GM19467 (cell line): ENCODE data around the gene ARHGDIG.

Experiments used
- ATAC-seq: cut with Tn5 transposase; IDR thresholded peaks from one replicate; pipeline ENCODE4 v1.9.1; 2021; ENCODE audit warnings: mild to moderate bottlenecking, moderate library complexity; ENCODE audit not compliant: unreplicated experiment

ARHGDIG gene

DNA sequence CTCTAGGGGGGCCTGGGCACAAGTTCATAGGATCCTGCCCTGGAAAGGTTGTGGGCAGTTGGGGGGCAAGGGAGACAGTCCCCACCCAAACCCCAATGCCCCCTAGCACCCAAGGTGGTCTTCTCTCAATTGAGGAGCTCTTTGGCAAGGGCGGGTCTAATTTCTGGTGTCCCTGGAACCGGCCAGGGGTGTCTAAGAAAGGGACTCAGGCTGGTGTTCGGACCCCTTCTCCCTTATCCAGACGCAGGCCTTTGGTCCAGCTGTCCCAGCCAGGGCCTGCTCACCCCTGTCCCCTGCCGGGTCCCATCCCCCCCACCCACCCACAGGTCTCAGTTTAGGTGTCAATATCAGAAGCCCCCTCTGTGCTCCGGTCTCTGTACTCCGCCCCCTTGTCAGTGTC lies 860 bp upstream of the ARHGDIG start:
- no peak for ATAC-seq

DNA sequence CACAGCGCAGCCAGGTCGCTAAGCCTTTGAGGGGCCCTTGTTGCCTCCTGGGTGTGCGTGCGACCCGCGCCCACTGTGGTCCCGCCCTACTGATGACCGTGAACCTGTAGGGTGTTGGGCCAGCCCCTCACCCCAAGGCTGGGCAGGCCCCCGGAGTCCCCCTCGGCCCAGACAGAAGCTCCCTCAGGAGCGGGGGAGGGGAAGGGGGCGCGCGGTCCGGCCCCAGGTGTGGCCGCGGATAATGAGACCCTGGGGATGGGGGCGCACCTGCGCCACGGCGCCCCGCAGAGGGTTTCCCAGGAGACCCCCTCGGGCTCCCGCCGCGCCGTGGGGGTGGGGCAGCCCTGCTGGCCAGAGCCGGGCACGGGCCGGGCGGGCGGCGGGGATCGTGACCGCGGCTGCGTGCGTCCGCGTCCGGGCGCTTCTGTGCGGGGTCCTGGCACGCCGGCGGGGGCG lies 358 bp upstream of the ARHGDIG start:
- ATAC-seq, result no peak

GRCh38 chr16:280991-281659 lies 734 bp downstream of the ARHGDIG start:
- no peak for ATAC-seq

DNA sequence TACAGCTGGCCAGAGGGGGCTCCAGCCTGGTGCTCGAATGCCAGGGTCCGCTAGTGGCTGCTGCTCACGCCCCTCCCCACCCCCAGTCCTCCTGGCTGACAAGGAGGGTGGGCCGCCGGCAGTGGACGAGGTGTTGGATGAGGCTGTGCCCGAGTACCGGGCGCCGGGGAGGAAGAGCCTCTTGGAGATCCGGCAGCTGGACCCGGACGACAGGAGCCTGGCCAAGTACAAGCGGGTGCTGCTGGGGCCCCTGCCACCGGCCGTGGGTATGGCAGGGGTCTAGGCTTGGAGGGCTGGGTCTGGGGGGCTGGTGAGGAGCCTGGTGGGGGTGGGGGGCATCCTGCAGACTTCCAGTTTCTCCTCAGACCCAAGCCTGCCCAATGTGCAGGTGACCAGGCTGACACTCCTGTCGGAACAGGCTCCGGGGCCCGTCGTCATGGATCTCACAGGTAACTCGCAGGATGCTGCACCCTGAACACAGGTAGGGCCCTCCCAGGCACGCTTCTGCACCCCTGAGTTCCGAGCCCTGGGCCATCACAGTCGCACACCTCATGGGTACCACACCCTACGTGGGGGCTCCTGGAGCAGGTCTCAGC lies 1.4 kb downstream of the ARHGDIG start:
- ATAC-seq, result no peak

DNA sequence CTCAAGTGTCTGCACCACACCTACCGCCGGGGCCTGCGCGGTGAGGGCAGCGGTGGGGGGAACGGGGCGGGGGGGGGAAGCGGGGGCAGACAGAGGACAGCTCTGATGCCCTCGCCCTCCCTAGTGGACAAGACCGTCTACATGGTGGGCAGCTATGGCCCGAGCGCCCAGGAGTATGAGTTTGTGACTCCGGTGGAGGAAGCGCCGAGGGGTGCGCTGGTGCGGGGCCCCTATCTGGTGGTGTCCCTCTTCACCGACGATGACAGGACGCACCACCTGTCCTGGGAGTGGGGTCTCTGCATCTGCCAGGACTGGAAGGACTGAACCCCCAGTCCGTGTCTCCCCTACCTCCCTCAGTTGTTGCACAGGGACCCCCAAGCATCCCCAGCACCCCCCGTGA lies 2.1 kb downstream of the ARHGDIG start:
- ATAC-seq, result no peak

- no peak for ATAC-seq
Observed at GRCh38 chr16:283033-283805, 2.8 kb downstream of the ARHGDIG start, which contains the start of gene PDIA2. Gene PDIA2 (plus strand): TSS chr16:283164. CDS start chr16:283170, 6 bp downstream.

DNA sequence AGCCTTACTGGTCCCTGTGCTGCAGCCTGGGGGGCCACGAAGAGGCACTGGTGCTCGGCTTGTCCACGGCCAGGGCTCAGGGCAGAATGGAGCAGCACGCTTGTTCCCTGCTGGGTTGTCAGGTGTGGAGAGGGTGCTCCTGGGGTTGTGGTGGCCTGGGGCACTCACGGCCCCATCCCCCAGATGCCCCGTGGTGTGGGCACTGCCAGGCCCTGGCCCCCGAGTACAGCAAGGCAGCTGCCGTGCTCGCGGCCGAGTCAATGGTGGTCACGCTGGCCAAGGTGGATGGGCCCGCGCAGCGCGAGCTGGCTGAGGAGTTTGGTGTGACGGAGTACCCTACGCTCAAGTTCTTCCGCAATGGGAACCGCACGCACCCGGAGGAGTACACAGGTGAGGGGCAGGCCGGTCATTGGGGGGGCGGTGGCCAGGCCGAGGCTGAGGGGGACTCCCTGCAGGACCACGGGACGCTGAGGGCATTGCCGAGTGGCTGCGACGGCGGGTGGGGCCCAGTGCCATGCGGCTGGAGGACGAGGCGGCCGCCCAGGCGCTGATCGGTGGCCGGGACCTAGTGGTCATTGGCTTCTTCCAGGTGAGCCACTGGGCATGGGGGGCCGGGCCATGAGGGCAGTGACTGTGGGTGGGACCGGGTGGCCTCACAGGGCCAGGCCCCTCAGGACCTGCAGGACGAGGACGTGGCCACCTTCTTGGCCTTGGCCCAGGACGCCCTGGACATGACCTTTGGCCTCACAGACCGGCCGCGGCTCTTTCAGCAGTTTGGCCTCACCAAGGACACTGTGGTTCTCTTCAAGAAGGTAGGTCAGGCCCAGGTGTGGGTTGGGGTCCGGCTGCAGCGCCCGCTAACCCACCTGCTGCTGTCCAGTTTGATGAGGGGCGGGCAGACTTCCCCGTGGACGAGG lies 4.1 kb downstream of the ARHGDIG start:
- no peak for ATAC-seq

- ATAC-seq, result no peak
Observed at GRCh38 chr16:285146-286055, 5.0 kb downstream of the ARHGDIG start.

DNA sequence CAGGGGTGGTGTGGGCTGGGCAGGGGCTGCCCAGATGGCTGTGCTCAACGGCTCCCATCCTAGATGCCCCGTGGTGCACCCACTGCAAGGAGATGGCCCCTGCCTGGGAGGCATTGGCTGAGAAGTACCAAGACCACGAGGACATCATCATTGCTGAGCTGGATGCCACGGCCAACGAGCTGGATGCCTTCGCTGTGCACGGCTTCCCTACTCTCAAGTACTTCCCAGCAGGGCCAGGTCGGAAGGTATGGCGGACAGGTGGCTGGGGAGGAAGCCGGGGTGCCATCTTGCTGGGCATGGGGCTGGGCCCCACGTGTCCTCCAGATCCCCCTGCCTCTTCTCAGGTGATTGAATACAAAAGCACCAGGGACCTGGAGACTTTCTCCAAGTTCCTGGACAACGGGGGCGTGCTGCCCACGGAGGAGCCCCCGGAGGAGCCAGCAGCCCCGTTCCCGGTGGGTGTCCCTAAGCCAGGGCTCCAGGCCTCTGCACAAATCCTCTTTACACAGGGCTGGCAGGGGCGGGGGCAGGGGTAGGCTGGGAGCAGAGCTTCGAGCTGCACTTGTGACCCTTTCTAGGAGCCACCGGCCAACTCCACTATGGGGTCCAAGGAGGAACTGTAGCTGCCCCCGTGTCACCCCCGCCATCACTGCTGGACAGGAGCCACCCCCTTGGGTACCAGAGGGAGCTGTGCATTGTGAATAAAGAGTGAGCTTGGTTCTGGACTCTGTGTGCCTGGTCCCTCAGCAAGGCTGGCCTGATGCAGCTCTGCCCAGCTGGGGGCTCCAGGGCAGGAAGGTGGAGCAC lies 6.3 kb downstream of the ARHGDIG start:
- ATAC-seq, result no peak

DNA sequence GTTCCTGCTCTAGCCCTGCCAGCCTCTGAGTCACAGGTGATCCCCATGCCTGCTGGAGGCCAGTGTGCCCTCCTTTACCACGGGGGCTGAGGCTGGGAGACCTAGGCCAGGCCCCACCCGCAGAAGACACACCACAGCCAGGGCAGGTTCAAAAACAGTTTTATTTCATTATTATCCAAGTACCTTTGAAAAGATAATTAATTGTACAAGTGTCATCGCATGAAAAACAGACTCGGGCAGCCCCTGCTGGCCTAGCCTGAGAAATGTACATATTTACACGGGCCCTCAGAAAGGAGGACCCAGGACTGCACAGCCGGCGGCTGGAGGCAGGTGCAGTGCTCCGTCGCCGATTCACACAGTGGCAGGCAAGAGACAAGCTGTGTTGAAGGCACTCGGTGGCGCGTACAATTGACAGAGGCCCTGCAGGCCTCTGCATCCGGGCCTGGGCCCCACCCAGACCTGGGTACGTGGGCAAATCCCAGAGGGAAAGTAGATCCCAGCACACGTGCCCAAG lies 7.0 kb downstream of the ARHGDIG start:
- ATAC-seq, result no peak

GRCh38 chr16:287981-288920 lies 7.9 kb downstream of the ARHGDIG start:
- ATAC-seq, result no peak

DNA sequence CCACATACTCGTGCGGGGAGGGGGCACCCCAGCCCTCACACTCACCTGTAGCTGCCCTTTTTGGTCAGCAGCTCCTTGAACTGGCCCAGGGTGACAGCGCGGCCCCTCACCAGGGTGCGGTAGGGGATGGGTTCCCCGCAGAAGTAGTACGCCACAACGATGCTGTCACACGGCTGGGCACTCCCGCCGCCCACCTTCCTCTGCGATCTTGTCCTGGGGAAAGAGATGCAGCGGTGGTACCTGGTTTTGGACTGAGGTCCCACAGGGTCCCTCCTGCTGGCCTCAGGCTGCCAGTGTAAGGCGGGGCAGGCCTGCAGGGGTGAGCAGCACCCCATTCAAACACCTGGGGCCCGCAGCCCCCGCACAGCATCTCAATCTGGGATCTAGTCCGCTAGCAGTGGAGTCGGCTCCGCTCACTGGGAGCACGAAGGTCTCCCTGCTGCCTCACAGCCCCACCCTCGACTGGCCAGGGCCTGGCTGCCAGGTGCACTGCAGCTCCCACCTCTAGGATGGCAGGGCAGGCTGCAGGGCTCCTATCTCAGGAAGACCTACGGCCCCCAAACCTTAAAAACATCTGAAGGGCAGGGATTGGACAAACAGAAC lies 9.1 kb downstream of the ARHGDIG start:
- no peak for ATAC-seq

DNA sequence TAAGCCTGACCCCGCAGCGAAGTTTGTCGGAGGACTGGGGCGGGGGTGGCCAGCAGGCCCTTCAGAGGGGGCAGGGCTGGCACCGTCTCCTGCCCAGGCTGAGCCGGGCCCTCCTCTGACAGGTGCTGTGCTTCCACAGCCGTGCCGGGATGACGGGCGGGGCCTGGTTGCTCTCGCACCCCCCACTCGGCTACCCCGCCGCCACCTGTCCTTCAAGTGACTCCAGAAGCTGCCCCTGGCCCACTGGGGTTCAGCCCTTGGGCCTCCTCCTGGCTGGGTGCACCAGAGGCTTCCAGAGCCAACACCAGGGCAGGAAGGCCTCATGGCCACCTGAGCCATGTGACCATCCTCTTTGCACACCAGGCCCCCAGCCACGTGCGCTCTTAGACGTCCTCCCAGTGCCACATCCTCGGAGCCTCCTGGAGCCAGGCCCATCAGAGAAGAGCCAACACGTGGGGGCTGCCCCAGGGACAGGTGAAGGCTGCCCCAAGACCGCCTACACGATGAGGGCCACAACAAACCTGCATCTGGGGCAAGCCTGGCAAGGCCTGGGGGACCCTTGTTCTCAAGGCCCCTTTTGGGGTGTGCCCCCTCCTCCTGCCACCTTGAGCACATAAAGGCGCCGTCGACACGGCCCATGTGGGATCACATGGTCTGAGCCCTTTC lies 9.8 kb downstream of the ARHGDIG start:
- no peak for ATAC-seq

GRCh38 chr16:290681-291405 lies 10.5 kb downstream of the ARHGDIG start:
- ATAC-seq, result no peak

GRCh38 chr16:291539-291938 lies 11.1 kb downstream of the ARHGDIG start:
- no peak for ATAC-seq
